GM19372 (cell line): ENCODE results near the gene ABCG1.

Experiments used
- ATAC-seq: cut with Tn5 transposase; IDR thresholded peaks from one replicate; pipeline ENCODE4 v1.9.1; 2021; ENCODE audit warnings: mild to moderate bottlenecking, low read depth, moderate library complexity; ENCODE audit not compliant: unreplicated experiment

The ABCG1 gene

DNA sequence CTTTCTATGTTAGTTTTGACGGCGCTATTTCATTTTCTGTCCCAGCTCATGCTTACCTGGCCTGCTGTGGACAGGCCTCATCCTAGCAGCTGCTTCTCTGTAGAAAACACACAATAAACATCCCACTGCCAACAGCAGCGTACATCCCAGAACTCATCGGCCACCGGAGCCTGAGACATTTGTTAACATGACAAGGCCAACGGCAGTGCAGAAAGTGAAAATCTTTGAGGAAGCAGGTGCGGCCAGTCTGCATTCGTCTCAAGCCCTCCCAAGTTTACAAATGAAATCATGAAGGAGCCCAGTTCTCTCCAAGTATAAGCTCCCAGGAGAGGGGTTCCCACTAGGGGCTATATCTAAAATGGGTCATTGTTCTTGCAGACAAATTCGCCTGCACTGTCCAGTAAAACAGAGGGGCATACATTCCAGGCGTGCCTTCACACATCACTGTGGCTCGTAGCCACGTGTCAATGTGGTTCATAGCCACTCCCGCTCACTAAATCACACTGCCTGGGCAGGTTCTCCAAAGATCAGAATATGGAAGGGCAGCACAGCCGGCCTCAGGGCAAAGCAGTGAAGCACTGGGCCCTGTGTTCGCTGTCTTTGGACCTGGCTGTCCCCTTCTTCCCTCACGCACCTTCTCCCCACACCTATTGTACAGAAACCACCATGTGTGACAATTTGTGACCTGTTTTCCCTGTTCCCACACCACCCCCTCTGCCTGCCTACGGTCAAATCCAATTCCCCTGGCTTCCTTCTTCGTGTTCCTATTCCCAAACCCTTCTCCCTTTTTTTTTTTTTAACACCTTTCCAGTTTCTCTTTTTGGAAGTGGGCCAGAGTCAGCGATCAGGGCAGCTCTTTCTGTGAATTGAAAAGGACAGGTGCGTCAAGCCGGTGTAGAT lies 27.0 kb upstream of the ABCG1 start:
- ATAC-seq: no peak

DNA sequence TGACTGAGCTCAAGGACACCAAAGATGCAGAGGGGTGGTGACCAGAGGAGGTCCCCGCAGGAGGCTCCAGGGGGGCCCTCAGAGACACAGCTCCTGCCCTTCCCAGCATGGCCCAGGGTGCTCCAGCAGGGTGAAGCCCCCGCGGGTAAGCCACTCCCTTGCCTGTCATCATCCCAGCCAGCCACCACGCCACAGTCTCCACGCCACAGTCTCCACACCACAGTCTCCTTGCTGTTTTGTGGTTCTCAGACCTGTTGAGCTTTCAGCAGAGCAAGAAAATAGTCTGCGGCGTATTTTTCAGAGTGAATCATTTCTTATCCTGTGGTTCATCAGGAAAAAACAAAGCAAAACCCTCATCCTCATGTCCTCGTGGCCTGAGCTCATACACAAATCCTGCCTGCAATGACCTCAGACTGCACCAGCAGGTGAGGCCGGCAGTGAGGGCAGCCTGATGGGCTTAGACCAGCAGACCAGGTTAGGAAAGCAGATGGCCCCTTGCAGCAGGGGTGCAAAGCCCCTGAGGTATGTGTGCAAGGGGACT lies 25.7 kb upstream of the ABCG1 start:
- no peak for ATAC-seq

DNA sequence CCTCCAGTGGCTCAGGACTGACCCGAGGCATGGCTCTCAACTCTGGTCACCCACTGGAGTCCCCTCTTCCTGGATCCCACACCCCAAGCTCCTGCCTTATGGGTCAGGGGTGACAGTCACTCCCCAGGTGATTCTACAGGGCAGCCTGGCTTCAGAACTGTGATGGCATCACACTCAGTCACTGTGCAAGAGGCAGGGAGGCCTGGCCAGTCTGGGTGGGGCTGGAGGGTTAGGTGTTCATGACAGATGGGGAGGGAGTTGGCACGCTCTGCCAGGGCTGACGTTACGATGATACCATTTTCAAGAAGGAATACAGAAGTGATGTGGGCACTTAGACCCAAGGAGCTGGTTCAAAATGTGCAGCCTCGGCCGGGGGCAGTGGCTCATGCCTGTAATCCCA lies 25.2 kb upstream of the ABCG1 start:
- no peak for ATAC-seq

GRCh38 chr21:42194863-42195262 lies 24.1 kb upstream of the ABCG1 start:
- ATAC-seq: no peak

GRCh38 chr21:42195378-42196031 lies 23.4 kb upstream of the ABCG1 start:
- no peak for ATAC-seq

- ATAC-seq: no peak
These were observed 19.7 kb upstream of the ABCG1 start for GRCh38 chr21:42198929-42199867.

DNA sequence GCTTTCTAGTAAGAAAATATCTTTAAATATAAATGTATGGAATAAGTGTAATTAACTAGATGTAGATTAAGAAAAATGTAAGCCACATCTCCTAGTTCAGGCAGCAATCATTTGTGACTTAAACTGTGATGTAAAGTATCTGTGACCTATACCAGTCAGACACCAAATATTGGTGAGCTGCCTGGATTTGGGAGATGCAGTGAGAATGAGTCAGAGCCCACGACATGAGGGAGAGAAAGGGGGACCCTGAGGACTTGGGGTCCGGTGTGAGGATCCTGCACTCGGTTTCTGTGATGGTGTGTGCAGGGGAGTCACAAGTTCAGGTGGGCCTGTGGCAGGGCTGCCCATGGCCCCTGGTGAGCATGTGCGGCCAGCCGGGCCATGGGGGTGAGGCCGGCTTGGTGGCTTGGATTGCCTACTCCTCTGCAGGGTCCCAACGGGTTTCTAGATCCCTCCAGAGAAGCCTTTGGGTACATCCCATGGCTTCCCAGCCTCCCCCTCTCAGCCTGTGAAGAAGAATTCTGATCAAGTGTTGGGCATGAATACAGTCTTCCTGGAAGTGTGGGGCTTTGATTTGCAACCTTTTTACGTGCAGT lies 19.0 kb upstream of the ABCG1 start:
- no peak for ATAC-seq

DNA sequence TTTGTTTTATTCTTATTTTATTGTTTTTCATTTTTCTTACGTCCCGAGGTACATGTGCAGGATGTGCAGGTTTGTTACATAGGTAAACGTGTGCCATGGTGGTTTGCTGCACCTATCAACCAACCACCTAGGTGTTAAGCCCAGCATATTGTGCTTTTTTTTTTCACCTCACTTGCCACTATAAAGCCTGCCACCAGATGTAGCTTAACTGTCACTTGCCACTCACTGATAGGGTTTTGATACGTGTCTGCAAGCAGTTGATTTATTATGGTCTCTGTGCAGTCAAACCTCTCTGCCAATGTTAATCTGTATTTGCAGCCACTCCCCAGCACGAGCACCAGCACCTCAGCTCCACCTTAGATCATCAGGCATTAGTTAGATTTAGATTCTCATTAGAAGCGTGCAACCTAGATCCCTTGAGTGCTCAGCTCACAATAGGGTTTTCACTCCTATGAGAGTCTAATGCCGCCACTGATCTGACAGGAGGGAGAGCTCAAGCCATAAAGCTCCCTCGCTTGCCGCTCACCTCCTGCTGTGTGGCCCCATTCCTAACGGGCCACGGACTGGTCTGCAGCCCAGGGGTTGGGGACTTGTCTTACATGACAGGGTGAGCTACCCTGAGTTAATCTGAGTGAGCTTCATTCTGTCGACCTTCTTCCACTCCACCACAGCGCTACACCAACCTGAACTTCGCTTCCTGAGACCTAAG lies 17.9 kb upstream of the ABCG1 start:
- ATAC-seq: no peak

GRCh38 chr21:42201615-42202161 lies 17.3 kb upstream of the ABCG1 start:
- ATAC-seq: no peak

GRCh38 chr21:42202321-42202720 lies 16.6 kb upstream of the ABCG1 start:
- no peak for ATAC-seq

- ATAC-seq: no peak
These were observed 15.6 kb upstream of the ABCG1 start for GRCh38 chr21:42203321-42203720.

GRCh38 chr21:42203936-42204335 lies 15.0 kb upstream of the ABCG1 start:
- ATAC-seq: no peak

GRCh38 chr21:42207426-42207825 lies 11.5 kb upstream of the ABCG1 start:
- no peak for ATAC-seq

DNA sequence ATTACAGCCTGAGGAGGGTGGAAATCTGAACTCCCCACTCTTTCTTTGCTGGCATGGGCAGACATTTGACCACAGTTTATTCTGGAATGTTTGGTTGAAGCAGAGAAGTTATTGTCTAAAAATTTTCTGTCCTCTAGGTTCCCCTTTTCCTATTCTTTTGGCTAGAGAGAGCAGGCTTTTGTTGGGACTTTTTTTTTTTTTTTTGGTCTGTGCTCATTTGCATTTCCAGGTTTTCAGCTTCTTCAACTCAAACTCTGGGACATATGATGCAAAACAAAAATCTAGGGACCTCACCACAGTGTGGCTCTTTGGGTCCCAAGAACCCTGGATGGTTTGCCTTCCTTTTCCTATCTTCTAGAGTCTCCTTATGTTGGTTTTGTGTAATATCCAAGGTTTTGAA lies 10.9 kb upstream of the ABCG1 start:
- ATAC-seq: no peak

DNA sequence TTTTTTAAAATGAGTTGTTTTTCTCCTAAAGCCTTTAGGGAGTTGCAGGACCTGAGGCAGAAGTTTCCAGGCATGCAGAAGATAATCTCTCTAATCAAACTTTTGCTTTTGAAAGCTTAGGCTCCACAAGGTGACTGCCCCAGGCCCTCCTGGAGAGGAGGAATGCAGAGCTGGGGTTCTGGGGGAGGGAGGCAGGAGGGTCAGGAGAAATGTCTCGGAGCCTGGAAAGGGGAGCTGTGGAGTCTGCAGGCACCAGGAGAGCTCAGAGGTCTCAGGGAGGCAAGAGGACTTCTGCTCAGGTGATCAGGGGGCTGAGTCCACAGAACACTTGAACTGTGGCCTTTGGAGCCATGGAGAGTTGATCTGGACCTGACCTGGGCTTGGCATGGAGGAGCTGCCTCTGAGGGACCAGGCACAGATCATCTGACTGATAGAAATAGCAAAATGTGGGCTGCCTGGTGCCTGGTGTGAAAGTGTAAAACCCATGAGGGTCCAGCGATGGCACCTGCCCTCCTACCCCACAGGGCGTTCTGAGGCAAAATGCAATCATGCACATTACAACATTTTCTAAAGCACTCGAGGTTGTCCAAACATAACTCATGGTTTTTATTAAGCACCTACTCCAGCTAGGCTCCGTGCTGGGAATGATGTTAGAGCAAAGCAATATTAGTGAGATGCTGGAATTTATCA lies 10.0 kb upstream of the ABCG1 start:
- ATAC-seq: no peak

DNA sequence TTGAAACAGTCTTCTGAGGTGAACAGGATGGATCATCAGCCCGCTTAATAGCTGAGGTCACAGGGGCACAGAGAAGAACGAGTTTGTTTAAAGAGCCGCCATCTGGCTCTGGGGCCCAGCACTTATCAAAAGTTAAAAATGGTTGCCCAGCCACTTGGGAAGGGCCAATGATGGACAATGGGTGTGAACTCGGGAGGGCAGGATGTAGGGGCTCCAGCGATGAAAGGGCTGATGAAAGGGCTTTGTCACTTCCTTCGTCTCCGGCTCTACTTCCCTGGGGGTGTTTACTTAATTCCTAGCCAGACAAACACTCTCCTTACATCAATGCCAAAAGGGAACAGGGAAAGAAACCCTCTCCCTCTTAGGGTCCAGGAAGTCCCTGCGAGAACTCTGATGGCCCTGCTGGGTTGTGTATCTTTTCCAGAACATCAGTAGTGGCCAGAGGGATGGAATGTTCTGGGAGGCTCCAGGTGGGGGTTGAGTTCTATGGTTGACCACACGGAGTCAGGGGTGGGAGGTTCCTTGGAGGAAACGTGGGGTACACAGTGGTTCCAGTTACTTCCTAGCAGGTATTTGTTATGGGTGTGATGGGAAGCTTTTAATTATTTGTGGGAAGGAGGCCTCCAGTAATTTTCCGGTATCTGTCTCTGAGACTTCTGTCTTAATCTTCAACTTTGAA lies 9.0 kb upstream of the ABCG1 start:
- no peak for ATAC-seq

- no peak for ATAC-seq
These were observed 6.7 kb upstream of the ABCG1 start for GRCh38 chr21:42212266-42212665.

- ATAC-seq: no peak
These were observed 5.7 kb upstream of the ABCG1 start for GRCh38 chr21:42213082-42213774.
